HCT116 (cell line): ENCODE data around the gene GRID2. TPM values are rescaled to one million over a fixed set of nuclear protein-coding genes. Genes with fewer than 3 reads are reported as not detected.

Source experiments
- ATAC-seq: fragments of 200-7000 bp; cut with Tn5 transposase; 2 replicates; pipeline ENCODE4 v1.9.1; 2020; ENCODE audit warnings: mild to moderate bottlenecking, moderate library complexity
- BruUV-seq: library from RNA; stranded (reverse); fragments of 400-500 nt; replicated peaks from 2 replicates; lab custom pipeline; 2021; lab: Mats Ljungman, UMichigan
- CTCF ChIA-PET: fragments of 300-600 bp; sonication (Branson Sonifier 250); formaldehyde crosslinking; loops from one replicate; lab custom pipeline; 2021; ENCODE audit warnings: antibody characterized with exemption; lab: Charles Lee
- POLR2A ChIA-PET: fragments of 300-600, 350-600 bp; sonication (Branson Sonifier 250); formaldehyde crosslinking; loops from one replicate; lab custom pipeline; 2021; ENCODE audit warnings: antibody characterized with exemption; lab: Charles Lee
- RAD21 ChIA-PET, 2 experiments: fragments of 300-600 bp; sonication (Branson Sonifier 250); formaldehyde crosslinking; loops; one replicate each; lab custom pipeline; 2023; ENCODE audit warnings: low total read pairs in 2 of 2; ENCODE audit not compliant: uncharacterized antibody in 2 of 2, unreplicated experiment in 2 of 2, low non-redundant PET in 1 of 2; lab: Charles Lee
- DNase-seq: peaks from one replicate; pipeline ENCODE4 v3.0.0-alpha.2; 2010; ENCODE audit warnings: low read depth, low spot score
- H2AFZ ChIP-seq: fragments of 200-600 bp; shearing (Covaris generic), sonication (generic); 2 replicates; pipeline ENCODE4 v1.6.1; 2017; ENCODE audit warnings: low read depth, mixed run types, mixed read lengths, antibody characterized with exemption, low read length; ENCODE audit not compliant: poor library complexity, severe bottlenecking
- H3K27ac ChIP-seq: 2 replicates; pipeline ENCODE4 v1.5.1; 2012; ENCODE audit warnings: low read depth, low read length
- H3K27me3 ChIP-seq: fragments of 200-600 bp; sonication (generic); 2 replicates; pipeline ENCODE4 v1.6.1; 2016; ENCODE audit warnings: mixed run types, low read length, mixed read lengths; ENCODE audit not compliant: insufficient read depth
- H3K36me3 ChIP-seq, 2 experiments: fragments of 200-500 bp in 1 of 2; fragments of 200-600 bp in 1 of 2; sonication (Bioruptor generic) in 1 of 2; sonication (generic) in 1 of 2; 2 replicates each; pipeline versions ENCODE4 v1.5.1 to v1.6.1; 2014 to 2016; ENCODE audit warnings: low read length in 2 of 2, inconsistent platforms in 1 of 2, mixed read lengths in 1 of 2, mixed run types in 1 of 2; ENCODE audit not compliant: insufficient read depth in 2 of 2, control insufficient read depth in 1 of 2
- H3K4me1 ChIP-seq, 2 experiments: fragments of 200-600 bp in 1 of 2; sonication (generic) in 1 of 2; 2 replicates each; pipeline versions ENCODE4 v1.5.1 to v1.6.1; 2012 to 2017; ENCODE audit warnings: low read length in 2 of 2, inconsistent platforms in 1 of 2, mild to moderate bottlenecking in 1 of 2, mixed read lengths in 1 of 2, mixed run types in 1 of 2, moderate library complexity in 1 of 2; ENCODE audit not compliant: insufficient read depth in 2 of 2, control insufficient read depth in 1 of 2
- H3K4me2 ChIP-seq: fragments of 200-600 bp; sonication (generic); 2 replicates; pipeline ENCODE4 v1.6.1; 2017; ENCODE audit warnings: mixed run types, low read length, mixed read lengths
- H3K4me3 ChIP-seq, 2 experiments: fragments of 200-600 bp in 1 of 2; sonication (generic) in 1 of 2; replicated peaks in 1 of 2; 2 replicates each; pipeline ENCODE4 v1.5.1; 2011 to 2016; ENCODE audit warnings: low read length in 2 of 2, control low read depth in 1 of 2, low read depth in 1 of 2, mild to moderate bottlenecking in 1 of 2, mixed read lengths in 1 of 2, mixed run types in 1 of 2
- H3K79me2 ChIP-seq: fragments of 200-600 bp; sonication (generic); 2 replicates; pipeline ENCODE4 v1.6.1; 2017; ENCODE audit warnings: mild to moderate bottlenecking, mixed run types, low read length, moderate library complexity, mixed read lengths; ENCODE audit not compliant: insufficient read depth
- H3K9ac ChIP-seq: fragments of 200-600 bp; sonication (generic); 2 replicates; pipeline ENCODE4 v1.6.1; 2016; ENCODE audit warnings: low read length, mixed read lengths
- H3K9me2 ChIP-seq: fragments of 200-600 bp; sonication (generic), shearing (Covaris generic); 2 replicates; pipeline ENCODE4 v1.6.1; 2017; ENCODE audit warnings: mixed run types, mild to moderate bottlenecking, moderate library complexity; ENCODE audit not compliant: insufficient read depth
- H3K9me3 ChIP-seq, 2 experiments: fragments of 200-500 bp in 1 of 2; fragments of 200-600 bp in 1 of 2; sonication (Bioruptor generic) in 1 of 2; sonication (generic) in 1 of 2; 2 replicates each; pipeline ENCODE4 v1.6.1; 2014 to 2017; ENCODE audit warnings: low read length in 2 of 2, mixed read lengths in 2 of 2, inconsistent platforms in 1 of 2, low read depth in 1 of 2, mild to moderate bottlenecking in 1 of 2, mixed run types in 1 of 2, moderate library complexity in 1 of 2; ENCODE audit not compliant: control insufficient read depth in 1 of 2, insufficient read depth in 1 of 2
- H4K20me1 ChIP-seq: fragments of 200-600 bp; sonication (generic), shearing (Covaris generic); 2 replicates; pipeline ENCODE4 v1.6.1; 2017; ENCODE audit warnings: mixed run types, mild to moderate bottlenecking, moderate library complexity; ENCODE audit not compliant: insufficient read depth
- EGR1 ChIP-seq: IDR thresholded peaks from 2 replicates; pipeline ENCODE4 v1.6.1; 2012; ENCODE audit warnings: low read depth
- FOSL1 ChIP-seq: IDR thresholded peaks from 2 replicates; pipeline ENCODE4 v1.6.1; 2012; ENCODE audit warnings: low read depth
- MAX ChIP-seq: IDR thresholded peaks from 2 replicates; pipeline ENCODE4 v1.6.1; 2012
- POLR2AphosphoS5 ChIP-seq: IDR thresholded peaks from 2 replicates; pipeline ENCODE4 v1.6.1; 2011; ENCODE audit warnings: mild to moderate bottlenecking, low read depth, low read length, moderate library complexity
- RAD21 ChIP-seq: IDR thresholded peaks from 2 replicates; pipeline ENCODE4 v1.6.1; 2012; ENCODE audit warnings: low read depth, mild to moderate bottlenecking
- SIN3A ChIP-seq: IDR thresholded peaks from 2 replicates; pipeline ENCODE4 v1.6.1; 2012; ENCODE audit warnings: low read depth
- YY1 ChIP-seq: IDR thresholded peaks from 2 replicates; pipeline ENCODE4 v1.6.1; 2011; ENCODE audit warnings: low read length, low read depth, moderate library complexity, mild to moderate bottlenecking; ENCODE audit not compliant: insufficient replicate concordance; ENCODE audit errors: extremely low read depth
- ZNF274 ChIP-seq: fragments of 200-500 bp; sonication (Bioruptor generic); IDR thresholded peaks from 2 replicates; pipeline ENCODE4 v1.6.1; 2014; ENCODE audit warnings: mild to moderate bottlenecking, low read depth, low read length, inconsistent platforms
- intact Hi-C: fragments of 100-400 bp; cut with micrococcal nuclease; formaldehyde crosslinking; loops from 2 replicates; pipeline ENCODE4 v1.10.0; 2022
- total RNA-seq: library from RNA; stranded (reverse); gene quantifications from one replicate; pipeline ENCODE4 v1.2.1, GENCODE V29; 2021; ENCODE audit not compliant: unreplicated experiment

Gene GRID2
- total RNA-seq, 1 experiment from 2014 or later, result not detected

- Histone ChIP-seq H2AFZ (peak overlapping the region; percentile 10), H3K36me3 (no peaks in the 10 kb centered on the region), H3K27me3 (no peaks in the 10 kb centered on the region), H3K27ac (no peak overlapping the region), H4K20me1 (no peaks in the 10 kb centered on the region), H3K4me2 (no peak overlapping the region), H3K4me1 (no peaks in the 10 kb centered on the region), H3K9ac (no peak overlapping the region), H3K9me2 (no peaks in the 10 kb centered on the region), H3K9me3 (no peaks in the 10 kb centered on the region), H3K4me3 (no peak overlapping the region), H3K79me2 (no peaks in the 10 kb centered on the region)
- ChIA-PET CTCF (no interaction called here), RAD21 (no interaction called here), POLR2A (no interaction called here)
- TF ChIP-seq MAX (no peak), EGR1 (no peak), SIN3A (no peak), ZNF274 (no peak)
- DNase-seq (no peak), ATAC-seq (no peak)
- intact Hi-C loops, result no loop called here
- BruUV-seq, result no TSS peak
Measured at GRCh38 chr4:93319041-93319440, 1015.3 kb downstream of the GRID2 start.

DNA sequence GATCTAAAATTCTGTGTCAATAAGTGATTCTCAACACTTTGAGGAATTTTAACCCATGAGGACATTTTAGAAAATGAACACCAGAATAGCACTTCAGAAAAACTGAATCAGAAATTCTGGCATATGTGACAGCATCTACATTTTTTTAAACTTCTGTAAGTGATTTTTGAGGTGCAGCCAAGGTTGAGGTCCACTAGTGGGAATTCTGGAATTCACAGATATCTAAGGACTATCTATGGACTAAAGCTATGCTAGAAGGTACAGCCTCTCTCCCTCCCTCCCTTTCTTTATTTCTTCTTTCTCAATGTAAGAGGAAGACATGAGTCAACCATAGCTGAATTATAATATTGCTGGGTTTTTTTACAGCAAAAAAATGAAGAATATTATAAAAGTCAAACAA is 1016.6 kb downstream of the GRID2 start:
- H3K4me3 ChIP-seq, result no peak overlapping the region
- no TSS peak for BruUV-seq
- H4K20me1 ChIP-seq, result no peaks in the 10 kb centered on the region
- TF ChIP-seq RAD21, result no peak
- no peak for TF ChIP-seq FOSL1
- TF ChIP-seq YY1, result no peak
- TF ChIP-seq SIN3A, result no peak
- no peak for TF ChIP-seq POLR2AphosphoS5
- ATAC-seq (no peak), DNase-seq (no peak)
- H3K4me1 ChIP-seq, result no peaks in the 10 kb centered on the region
- H3K36me3 ChIP-seq, result no peaks in the 10 kb centered on the region
- ChIA-PET POLR2A (no interaction called here), RAD21 (no interaction called here), CTCF (no interaction called here)
- no peaks in the 10 kb centered on the region for H3K27me3 ChIP-seq
- no peaks in the 10 kb centered on the region for H3K9me3 ChIP-seq
- no peaks in the 10 kb centered on the region for H3K79me2 ChIP-seq
- no peak overlapping the region for H3K9ac ChIP-seq
- no peak overlapping the region for H3K27ac ChIP-seq
- H3K4me2 ChIP-seq, result no peak overlapping the region
- no peak overlapping the region for H2AFZ ChIP-seq
- intact Hi-C loops, result no loop called here
- no peaks in the 10 kb centered on the region for H3K9me2 ChIP-seq
